A673 (cell line): Measurements from ENCODE around the gene COBLL1.

Experiments
- CTCF ChIP-seq: fragments of 300-800, 200-600 bp; sonication (generic); conservative IDR thresholded peaks from 2 replicates; pipeline ENCODE4 v1.5.1; 2017; ENCODE audit warnings: low read depth, mild to moderate bottlenecking, antibody characterized with exemption, low read length, moderate library complexity, mixed read lengths
- EZH2 ChIP-seq: fragments of 200-600 bp; sonication (generic); IDR thresholded peaks from 2 replicates; pipeline ENCODE4 v1.6.1; 2017; ENCODE audit warnings: borderline replicate concordance, low read depth, mild to moderate bottlenecking, mixed read lengths, antibody characterized with exemption, low read length; ENCODE audit not compliant: poor library complexity, severe bottlenecking

DNA sequence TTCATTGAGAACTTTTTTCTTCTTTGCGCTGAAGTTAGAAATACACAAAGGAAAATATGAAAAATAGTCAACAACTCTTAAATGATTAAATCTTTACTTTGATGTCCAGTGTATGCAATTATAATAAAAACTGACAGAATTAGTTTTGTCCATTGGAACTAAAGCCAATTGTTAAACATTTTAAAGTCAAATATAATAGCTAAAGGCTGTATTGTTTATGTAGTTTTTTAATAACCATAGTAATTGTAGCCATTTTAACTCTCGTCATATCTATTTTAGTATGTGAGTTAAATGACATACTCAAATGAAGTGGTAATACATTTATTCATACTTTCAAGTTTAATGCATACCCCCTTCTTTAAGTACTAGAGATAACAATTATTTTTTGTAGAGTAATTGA lies 4.7 kb upstream of the COBLL1 start:
- TF ChIP-seq CTCF, result no peak
- no peak for TF ChIP-seq EZH2
